CD4-positive, alpha-beta T cell treated with Interleukin-17A for 4 hours (primary cell): Measurements from ENCODE around the gene VANGL2.

Source experiments
- DNase-seq: peaks from one replicate; pipeline ENCODE4 v3.0.0-alpha.2; 2020; ENCODE audit warnings: mixed read lengths

Gene VANGL2

GRCh38 chr1:160465123-160465522 is 64.8 kb downstream of the VANGL2 start:
- DNase-seq, result no peak

GRCh38 chr1:160466961-160467360 is 66.6 kb downstream of the VANGL2 start:
- DNase-seq, result no peak

- DNase-seq, result no peak
Observed at GRCh38 chr1:160467576-160467975, 67.2 kb downstream of the VANGL2 start.

GRCh38 chr1:160471253-160471652 is 70.9 kb downstream of the VANGL2 start:
- DNase-seq, result no peak

GRCh38 chr1:160472112-160472511 is 71.7 kb downstream of the VANGL2 start:
- DNase-seq, result no peak

DNA sequence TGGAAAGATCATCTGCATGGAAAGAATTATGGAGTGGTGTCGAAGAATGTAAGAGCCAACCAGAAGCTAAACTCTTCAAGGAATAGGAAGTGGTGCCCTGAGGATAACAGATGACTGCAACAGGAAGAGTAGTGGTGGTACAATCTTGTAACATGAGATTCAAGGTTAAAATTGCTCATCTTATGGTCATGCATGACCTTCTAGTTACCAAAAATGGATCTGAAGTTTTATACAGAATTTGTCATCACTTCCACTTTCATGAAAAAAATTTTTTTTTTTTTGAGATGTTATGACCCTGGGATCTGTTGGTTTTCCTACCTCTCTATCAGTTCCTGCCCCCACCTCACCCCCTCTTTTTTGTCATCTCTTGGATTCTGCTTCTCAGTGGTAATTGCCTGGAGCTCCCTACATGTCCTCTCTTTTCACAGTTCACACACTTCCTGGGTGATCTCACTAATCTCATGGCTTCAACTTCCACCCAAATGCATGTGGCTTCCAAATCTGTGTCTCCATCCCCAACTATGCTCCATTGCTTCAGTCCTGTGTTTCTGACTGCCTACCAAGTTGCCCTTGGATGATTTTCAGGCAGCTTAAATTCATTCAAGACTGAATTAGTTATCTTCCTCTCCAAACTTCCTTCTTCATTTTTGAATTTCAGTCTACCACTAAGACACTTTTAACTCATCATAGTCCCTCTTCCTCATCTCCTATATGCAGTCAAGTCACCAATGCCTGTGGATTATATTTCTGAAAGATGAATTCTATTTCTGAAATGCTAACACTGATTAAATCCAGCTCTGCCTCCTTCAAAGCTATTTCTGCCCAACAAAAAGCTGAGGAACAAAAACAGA is 74.3 kb downstream of the VANGL2 start:
- no peak for DNase-seq
